ENCODE measurements around the gene EXOC2.

DNA sequence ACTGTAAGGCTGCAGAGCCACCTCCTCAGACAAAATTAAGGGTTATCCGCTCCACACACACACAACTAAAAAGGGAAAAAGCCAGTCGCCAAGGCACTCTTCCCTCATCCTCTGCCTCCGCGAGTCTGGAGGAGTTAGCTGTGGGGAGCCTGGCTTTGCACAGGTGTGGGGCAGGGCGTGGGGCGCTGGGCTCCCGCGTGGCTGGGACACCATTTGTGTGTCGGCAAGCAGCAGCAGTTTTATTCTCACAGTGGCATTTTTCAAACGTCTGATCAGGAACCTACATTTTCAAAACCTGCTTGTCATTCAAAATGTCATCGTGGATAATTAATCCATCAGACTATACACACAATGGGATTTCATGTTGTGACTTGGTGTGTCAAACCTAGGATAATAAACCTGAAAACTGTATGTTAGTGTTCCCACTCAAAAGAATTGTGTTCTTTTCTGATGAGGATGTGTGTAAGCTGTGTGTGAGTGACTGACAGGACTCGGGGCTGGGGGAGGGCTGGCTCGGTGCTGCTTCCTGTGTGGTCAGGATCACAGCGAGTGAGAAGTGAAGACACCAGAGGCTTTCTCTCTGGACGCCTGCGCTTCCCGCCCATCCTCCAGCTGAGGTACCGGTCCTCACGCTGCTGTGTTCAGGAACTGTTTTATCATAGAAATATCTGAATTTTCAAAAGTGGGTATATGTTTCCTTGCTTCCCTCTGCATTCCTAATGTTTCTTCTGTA, 218.3 kb downstream of the EXOC2 start:
- TF ChIP-seq, protein P1, sequence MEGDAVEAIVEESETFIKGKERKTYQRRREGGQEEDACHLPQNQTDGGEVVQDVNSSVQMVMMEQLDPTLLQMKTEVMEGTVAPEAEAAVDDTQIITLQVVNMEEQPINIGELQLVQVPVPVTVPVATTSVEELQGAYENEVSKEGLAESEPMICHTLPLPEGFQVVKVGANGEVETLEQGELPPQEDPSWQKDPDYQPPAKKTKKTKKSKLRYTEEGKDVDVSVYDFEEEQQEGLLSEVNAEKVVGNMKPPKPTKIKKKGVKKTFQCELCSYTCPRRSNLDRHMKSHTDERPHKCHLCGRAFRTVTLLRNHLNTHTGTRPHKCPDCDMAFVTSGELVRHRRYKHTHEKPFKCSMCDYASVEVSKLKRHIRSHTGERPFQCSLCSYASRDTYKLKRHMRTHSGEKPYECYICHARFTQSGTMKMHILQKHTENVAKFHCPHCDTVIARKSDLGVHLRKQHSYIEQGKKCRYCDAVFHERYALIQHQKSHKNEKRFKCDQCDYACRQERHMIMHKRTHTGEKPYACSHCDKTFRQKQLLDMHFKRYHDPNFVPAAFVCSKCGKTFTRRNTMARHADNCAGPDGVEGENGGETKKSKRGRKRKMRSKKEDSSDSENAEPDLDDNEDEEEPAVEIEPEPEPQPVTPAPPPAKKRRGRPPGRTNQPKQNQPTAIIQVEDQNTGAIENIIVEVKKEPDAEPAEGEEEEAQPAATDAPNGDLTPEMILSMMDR (IDR thresholded peaks at IDR 0.05), result no peak
- TF ChIP-seq EZH2phosphoT487 (IDR thresholded peaks at IDR 0.05) (no peak), EZH2 (IDR thresholded peaks at IDR 0.05) (no peak)
